ENCODE results near the gene MAP4K4.

Gene MAP4K4

DNA sequence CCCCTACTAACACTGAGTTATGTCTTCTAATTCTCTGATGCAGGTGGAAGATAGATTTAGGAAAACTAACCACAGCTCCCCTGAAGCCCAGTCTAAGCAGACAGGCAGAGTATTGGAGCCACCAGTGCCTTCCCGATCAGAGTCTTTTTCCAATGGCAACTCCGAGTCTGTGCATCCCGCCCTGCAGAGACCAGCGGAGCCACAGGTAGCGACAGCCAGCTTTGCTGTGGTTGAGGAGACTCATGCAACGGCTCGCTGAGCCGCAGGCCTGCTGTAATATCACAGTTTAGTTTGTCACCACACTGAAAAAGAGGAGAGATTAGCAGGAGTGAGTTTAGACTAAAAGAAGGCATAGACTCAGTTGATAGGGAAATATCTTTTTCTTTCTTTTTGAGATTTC is 163.3 kb downstream of the MAP4K4 start:
- no peak overlapping the region for H3K4me3 ChIP-seq (ENCODE audit: insufficient read length, low read depth)
- TF ChIP-seq ZNF274 (IDR thresholded peaks at IDR 0.05; ENCODE audit: low read depth, low read length) (no peak), SUZ12 (IDR thresholded peaks at IDR 0.05; ENCODE audit: extremely low read depth, insufficient read depth, insufficient read length) (no peak)
- peaks cover 85% of the 10 kb centered on the region for H3K36me3 ChIP-seq (ENCODE audit: insufficient read depth, insufficient read length, low read length)
- no peaks in the 10 kb centered on the region for H3K4me1 ChIP-seq (ENCODE audit: insufficient read depth, insufficient read length)
- H3K27me3 ChIP-seq (ENCODE audit: insufficient read depth, insufficient read length): no peaks in the 10 kb centered on the region
- H3K9ac ChIP-seq (ENCODE audit: insufficient read length, low read depth): no peak overlapping the region
- no peak for DNase-seq (ENCODE audit: low read depth, low spot score)
- H3K9me3 ChIP-seq (ENCODE audit: insufficient read depth, low read length): no peaks in the 10 kb centered on the region

DNA sequence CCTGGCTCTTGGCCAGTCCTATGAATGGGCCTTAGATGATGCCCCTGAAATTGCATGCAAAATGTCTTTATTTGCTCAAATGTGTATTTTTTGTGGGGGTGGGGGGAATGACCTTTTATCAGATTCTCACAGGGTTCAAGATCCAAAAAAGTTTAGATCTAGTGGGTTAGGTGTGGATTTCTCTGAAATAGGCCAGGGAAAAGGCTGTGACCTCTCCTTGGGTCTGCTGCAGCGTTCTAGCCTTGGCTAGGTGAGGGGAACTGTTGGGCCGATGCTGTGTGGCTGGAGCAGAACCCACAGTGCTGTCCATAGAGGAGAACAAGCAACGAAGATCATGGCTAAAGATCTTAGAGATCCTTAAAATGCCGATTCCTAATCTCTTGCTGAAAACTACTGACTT is 163.9 kb downstream of the MAP4K4 start:
- no peak for DNase-seq (ENCODE audit: low read depth, low spot score)
- H3K27me3 ChIP-seq (ENCODE audit: insufficient read depth, insufficient read length): no peaks in the 10 kb centered on the region
- H3K9ac ChIP-seq (ENCODE audit: insufficient read length, low read depth): no peak overlapping the region
- no peaks in the 10 kb centered on the region for H3K4me1 ChIP-seq (ENCODE audit: insufficient read depth, insufficient read length)
- peaks cover 85% of the 10 kb centered on the region for H3K36me3 ChIP-seq (ENCODE audit: insufficient read depth, insufficient read length, low read length)
- no peaks in the 10 kb centered on the region for H3K9me3 ChIP-seq (ENCODE audit: insufficient read depth, low read length)
- no peak for TF ChIP-seq YY1 (IDR thresholded peaks at IDR 0.05; ENCODE audit: insufficient read depth, insufficient read length)
- no peak for TF ChIP-seq SUZ12 (IDR thresholded peaks at IDR 0.05; ENCODE audit: extremely low read depth, insufficient read depth, insufficient read length)
- no peak for TF ChIP-seq ZNF274 (IDR thresholded peaks at IDR 0.05; ENCODE audit: low read depth, low read length)
- no peak overlapping the region for H3K4me3 ChIP-seq (ENCODE audit: insufficient read length, low read depth)

DNA sequence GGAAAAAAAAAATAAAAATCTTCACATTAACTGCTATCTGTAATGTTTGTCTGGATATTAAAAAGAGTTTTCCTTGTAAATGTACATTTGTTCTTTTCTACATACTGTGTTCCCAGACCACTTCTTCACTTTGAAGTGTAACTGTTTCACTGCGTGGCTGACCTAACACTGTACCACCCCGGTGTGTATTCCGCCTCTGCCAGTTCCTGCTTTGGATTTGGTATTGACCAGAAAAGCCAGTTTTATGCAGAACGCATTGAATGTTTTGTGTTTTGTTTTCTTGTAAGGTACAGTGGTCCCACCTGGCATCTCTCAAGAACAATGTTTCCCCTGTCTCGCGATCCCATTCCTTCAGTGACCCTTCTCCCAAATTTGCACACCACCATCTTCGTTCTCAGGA is 166.0 kb downstream of the MAP4K4 start:
- Histone ChIP-seq H3K4me1 (ENCODE audit: insufficient read depth, insufficient read length) (no peaks in the 10 kb centered on the region), H3K9ac (ENCODE audit: insufficient read length, low read depth) (no peak overlapping the region), H3K9me3 (ENCODE audit: insufficient read depth, low read length) (no peaks in the 10 kb centered on the region), H3K36me3 (ENCODE audit: insufficient read depth, insufficient read length, low read length) (peaks cover 90% of the 10 kb centered on the region), H3K4me3 (ENCODE audit: insufficient read length, low read depth) (no peak overlapping the region), H3K27me3 (ENCODE audit: insufficient read depth, insufficient read length) (no peaks in the 10 kb centered on the region)
- DNase-seq (ENCODE audit: low read depth, low spot score): no peak
- TF ChIP-seq YY1 (IDR thresholded peaks at IDR 0.05; ENCODE audit: insufficient read depth, insufficient read length) (no peak), ZNF274 (IDR thresholded peaks at IDR 0.05; ENCODE audit: low read depth, low read length) (no peak), SUZ12 (IDR thresholded peaks at IDR 0.05; ENCODE audit: extremely low read depth, insufficient read depth, insufficient read length) (no peak)

DNA sequence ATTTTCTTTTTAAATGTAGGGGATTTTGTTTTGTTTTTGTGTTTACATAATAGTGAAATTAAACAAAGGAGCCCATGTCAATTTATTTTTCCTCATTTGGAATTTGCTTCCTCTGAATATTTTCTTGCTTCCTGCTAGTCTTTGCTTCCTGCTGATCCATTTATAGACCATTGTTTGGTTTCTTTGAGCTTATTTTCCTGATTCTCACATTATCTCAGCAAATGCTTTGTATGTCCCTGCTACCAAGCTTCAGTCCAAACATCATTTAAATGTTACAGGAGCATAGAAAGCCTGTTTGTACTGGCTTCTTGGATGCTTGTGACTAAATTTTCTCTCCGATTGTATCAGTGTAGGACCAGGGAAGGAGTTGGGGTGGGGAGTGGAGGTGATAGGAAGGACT is 166.9 kb downstream of the MAP4K4 start:
- Histone ChIP-seq H3K4me1 (ENCODE audit: insufficient read depth, insufficient read length) (no peaks in the 10 kb centered on the region), H3K4me3 (ENCODE audit: insufficient read length, low read depth) (no peak overlapping the region), H3K9me3 (ENCODE audit: insufficient read depth, low read length) (no peaks in the 10 kb centered on the region), H3K36me3 (ENCODE audit: insufficient read depth, insufficient read length, low read length) (peaks cover 90% of the 10 kb centered on the region), H3K27me3 (ENCODE audit: insufficient read depth, insufficient read length) (no peaks in the 10 kb centered on the region), H3K9ac (ENCODE audit: insufficient read length, low read depth) (no peak overlapping the region)
- DNase-seq (ENCODE audit: low read depth, low spot score): no peak
- TF ChIP-seq ZNF274 (IDR thresholded peaks at IDR 0.05; ENCODE audit: low read depth, low read length) (no peak), YY1 (IDR thresholded peaks at IDR 0.05; ENCODE audit: insufficient read depth, insufficient read length) (no peak), SUZ12 (IDR thresholded peaks at IDR 0.05; ENCODE audit: extremely low read depth, insufficient read depth, insufficient read length) (no peak)

DNA sequence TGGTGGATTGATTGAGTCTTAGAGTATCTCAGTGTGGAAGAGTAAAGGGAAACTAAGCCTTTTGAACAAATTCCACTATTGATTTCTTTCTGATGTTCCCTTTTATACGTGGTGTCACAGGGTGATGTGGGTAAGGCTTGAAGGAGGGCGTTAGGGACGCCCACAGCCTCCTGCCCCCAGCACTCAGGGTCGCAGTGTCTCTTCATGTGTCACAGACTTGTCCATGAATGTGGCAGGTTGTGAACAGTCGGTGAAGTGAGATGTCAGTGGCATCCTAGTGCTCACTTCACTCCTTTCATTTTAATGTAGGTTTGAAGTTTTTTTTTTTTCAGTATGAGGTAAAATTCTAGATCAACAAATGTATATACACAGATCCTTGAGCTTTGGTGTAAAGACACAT is 171.0 kb downstream of the MAP4K4 start:
- TF ChIP-seq SUZ12 (IDR thresholded peaks at IDR 0.05; ENCODE audit: extremely low read depth, insufficient read depth, insufficient read length) (no peak), YY1 (IDR thresholded peaks at IDR 0.05; ENCODE audit: insufficient read depth, insufficient read length) (no peak), ZNF274 (IDR thresholded peaks at IDR 0.05; ENCODE audit: low read depth, low read length) (no peak)
- H3K9me3 ChIP-seq (ENCODE audit: insufficient read depth, low read length): no peaks in the 10 kb centered on the region
- H3K36me3 ChIP-seq (ENCODE audit: insufficient read depth, insufficient read length, low read length): peaks cover 93% of the 10 kb centered on the region
- DNase-seq (ENCODE audit: low read depth, low spot score): no peak
- no peak overlapping the region for H3K4me3 ChIP-seq (ENCODE audit: insufficient read length, low read depth)
- no peak overlapping the region for H3K9ac ChIP-seq (ENCODE audit: insufficient read length, low read depth)
- no peaks in the 10 kb centered on the region for H3K27me3 ChIP-seq (ENCODE audit: insufficient read depth, insufficient read length)
- H3K4me1 ChIP-seq (ENCODE audit: insufficient read depth, insufficient read length): no peaks in the 10 kb centered on the region

DNA sequence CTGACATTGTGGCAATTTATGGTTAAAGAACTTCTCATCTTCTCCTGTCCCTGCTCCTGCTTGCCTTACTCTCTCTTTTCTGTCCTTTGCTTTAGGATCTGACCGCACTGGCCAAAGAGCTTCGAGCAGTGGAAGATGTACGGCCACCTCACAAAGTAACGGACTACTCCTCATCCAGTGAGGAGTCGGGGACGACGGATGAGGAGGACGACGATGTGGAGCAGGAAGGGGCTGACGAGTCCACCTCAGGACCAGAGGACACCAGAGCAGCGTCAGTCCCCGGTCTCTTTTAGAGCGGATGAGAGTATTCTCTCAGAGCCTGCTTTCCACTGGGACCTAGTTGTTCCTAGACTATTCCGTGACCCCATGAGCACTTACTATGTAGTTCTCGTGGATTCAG is 172.0 kb downstream of the MAP4K4 start:
- H3K4me3 ChIP-seq (ENCODE audit: insufficient read length, low read depth): no peak overlapping the region
- H3K4me1 ChIP-seq (ENCODE audit: insufficient read depth, insufficient read length): no peaks in the 10 kb centered on the region
- no peak overlapping the region for H3K9ac ChIP-seq (ENCODE audit: insufficient read length, low read depth)
- no peaks in the 10 kb centered on the region for H3K27me3 ChIP-seq (ENCODE audit: insufficient read depth, insufficient read length)
- no peak for TF ChIP-seq YY1 (IDR thresholded peaks at IDR 0.05; ENCODE audit: insufficient read depth, insufficient read length)
- TF ChIP-seq ZNF274 (IDR thresholded peaks at IDR 0.05; ENCODE audit: low read depth, low read length): no peak
- TF ChIP-seq SUZ12 (IDR thresholded peaks at IDR 0.05; ENCODE audit: extremely low read depth, insufficient read depth, insufficient read length): no peak
- DNase-seq (ENCODE audit: low read depth, low spot score): no peak
- H3K36me3 ChIP-seq (ENCODE audit: insufficient read depth, insufficient read length, low read length): peaks cover 95% of the 10 kb centered on the region
- no peaks in the 10 kb centered on the region for H3K9me3 ChIP-seq (ENCODE audit: insufficient read depth, low read length)

DNA sequence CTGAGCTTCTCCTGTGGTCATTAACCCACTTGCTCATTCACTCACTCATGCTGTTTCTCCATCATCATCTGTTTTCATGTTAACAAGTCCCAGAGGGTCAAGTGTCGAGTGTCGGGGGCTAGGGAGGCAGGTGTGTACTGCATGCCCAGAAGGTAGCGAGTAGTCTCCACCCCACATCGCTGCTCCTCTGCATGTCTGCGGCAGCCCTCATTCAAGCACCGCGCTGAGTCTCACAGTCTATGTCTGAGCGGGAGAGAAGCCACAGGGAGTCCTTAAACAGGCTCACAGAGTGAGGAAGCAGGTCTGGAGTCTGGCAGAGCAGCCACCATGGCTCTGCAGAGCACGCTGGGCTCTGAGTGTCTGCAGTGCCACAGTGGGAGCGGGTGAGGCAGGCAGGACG is 172.9 kb downstream of the MAP4K4 start:
- no peaks in the 10 kb centered on the region for H3K9me3 ChIP-seq (ENCODE audit: insufficient read depth, low read length)
- H3K4me1 ChIP-seq (ENCODE audit: insufficient read depth, insufficient read length): no peaks in the 10 kb centered on the region
- no peaks in the 10 kb centered on the region for H3K27me3 ChIP-seq (ENCODE audit: insufficient read depth, insufficient read length)
- no peak overlapping the region for H3K9ac ChIP-seq (ENCODE audit: insufficient read length, low read depth)
- TF ChIP-seq SUZ12 (IDR thresholded peaks at IDR 0.05; ENCODE audit: extremely low read depth, insufficient read depth, insufficient read length) (no peak), ZNF274 (IDR thresholded peaks at IDR 0.05; ENCODE audit: low read depth, low read length) (no peak), YY1 (IDR thresholded peaks at IDR 0.05; ENCODE audit: insufficient read depth, insufficient read length) (no peak)
- no peak overlapping the region for H3K4me3 ChIP-seq (ENCODE audit: insufficient read length, low read depth)
- H3K36me3 ChIP-seq (ENCODE audit: insufficient read depth, insufficient read length, low read length): peaks cover 95% of the 10 kb centered on the region
- DNase-seq (ENCODE audit: low read depth, low spot score): no peak

DNA sequence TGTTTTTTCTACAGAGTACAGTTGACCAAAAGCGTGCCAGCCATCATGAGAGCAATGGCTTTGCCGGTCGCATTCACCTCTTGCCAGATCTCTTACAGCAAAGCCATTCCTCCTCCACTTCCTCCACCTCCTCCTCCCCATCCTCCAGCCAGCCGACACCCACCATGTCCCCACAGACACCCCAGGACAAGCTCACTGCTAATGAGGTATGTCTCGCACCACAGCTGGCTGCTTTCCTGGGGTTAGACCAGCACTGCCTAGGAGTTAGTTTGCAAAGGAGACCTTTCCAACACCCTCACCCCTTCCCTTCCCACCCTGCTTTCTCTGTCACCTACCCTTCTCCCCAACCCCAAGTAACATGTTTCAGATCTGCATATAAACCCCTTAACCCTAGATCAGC is 174.0 kb downstream of the MAP4K4 start:
- peaks cover 94% of the 10 kb centered on the region for H3K36me3 ChIP-seq (ENCODE audit: insufficient read depth, insufficient read length, low read length)
- no peak overlapping the region for H3K4me3 ChIP-seq (ENCODE audit: insufficient read length, low read depth)
- TF ChIP-seq ZNF274 (IDR thresholded peaks at IDR 0.05; ENCODE audit: low read depth, low read length) (no peak), SUZ12 (IDR thresholded peaks at IDR 0.05; ENCODE audit: extremely low read depth, insufficient read depth, insufficient read length) (no peak), YY1 (IDR thresholded peaks at IDR 0.05; ENCODE audit: insufficient read depth, insufficient read length) (no peak)
- H3K9me3 ChIP-seq (ENCODE audit: insufficient read depth, low read length): no peaks in the 10 kb centered on the region
- no peak for DNase-seq (ENCODE audit: low read depth, low spot score)
- H3K4me1 ChIP-seq (ENCODE audit: insufficient read depth, insufficient read length): no peaks in the 10 kb centered on the region
- H3K9ac ChIP-seq (ENCODE audit: insufficient read length, low read depth): no peak overlapping the region
- no peaks in the 10 kb centered on the region for H3K27me3 ChIP-seq (ENCODE audit: insufficient read depth, insufficient read length)
